ENCODE results near the gene NHLRC3. TPM values are rescaled to one million over a fixed set of nuclear protein-coding genes. Genes with fewer than 3 reads are reported as not detected.

Gene NHLRC3
- total RNA-seq, 1 donor from 2014 or later, result 23.5 TPM

DNA sequence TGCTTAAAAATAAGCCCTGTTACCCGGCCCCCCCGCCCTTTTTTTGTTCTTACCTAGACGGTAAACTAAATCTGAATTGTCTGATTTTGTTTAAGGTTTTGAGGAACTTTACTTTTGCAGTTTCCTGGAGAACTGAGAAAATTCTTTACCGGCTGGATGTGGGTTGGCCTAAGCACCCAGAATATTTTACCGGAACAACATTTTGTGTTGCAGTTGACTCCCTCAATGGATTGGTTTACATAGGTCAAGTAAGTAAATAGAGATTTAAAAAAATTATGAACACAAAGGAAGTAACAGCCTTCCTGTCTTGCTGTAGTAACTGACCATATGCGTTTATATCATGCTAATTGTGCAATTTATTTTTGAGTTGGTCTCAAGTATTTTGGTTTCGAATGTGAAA is 785 bp downstream of the NHLRC3 start:
- no peaks in the 10 kb centered on the region for H3K27me3 Mint-ChIP-seq (ENCODE audit: unreplicated experiment)
- peak overlapping the region; percentile 95 for H3K27ac Mint-ChIP-seq (ENCODE audit: unreplicated experiment)
- TF ChIP-seq CTCF (IDR thresholded peaks at IDR 0.05), result no peak
- peaks cover 4% of the 10 kb centered on the region for H3K36me3 Mint-ChIP-seq (ENCODE audit: unreplicated experiment)
- H3K4me3 Mint-ChIP-seq (ENCODE audit: unreplicated experiment), result peak overlapping the region; percentile 93
- no peak for DNase-seq (ENCODE audit: extremely low spot score, unreplicated experiment)
- no peaks in the 10 kb centered on the region for H3K9me3 Mint-ChIP-seq (ENCODE audit: unreplicated experiment)
- peaks cover 49% of the 10 kb centered on the region for H3K4me1 Mint-ChIP-seq (ENCODE audit: unreplicated experiment)

- Mint-ChIP-seq H3K9me3 (ENCODE audit: unreplicated experiment) (no peaks in the 10 kb centered on the region), H3K4me1 (ENCODE audit: unreplicated experiment) (peaks cover 37% of the 10 kb centered on the region), H3K27ac (ENCODE audit: unreplicated experiment) (no peak overlapping the region), H3K4me3 (ENCODE audit: unreplicated experiment) (peak overlapping the region; percentile 27), H3K36me3 (ENCODE audit: unreplicated experiment) (peaks cover 4% of the 10 kb centered on the region), H3K27me3 (ENCODE audit: unreplicated experiment) (no peaks in the 10 kb centered on the region)
- DNase-seq (ENCODE audit: extremely low spot score, unreplicated experiment), result no peak
- no peak for TF ChIP-seq CTCF (IDR thresholded peaks at IDR 0.05)
Observed at GRCh38 chr13:39040206-39040605, 1.9 kb downstream of the NHLRC3 start.

- Mint-ChIP-seq H3K4me1 (ENCODE audit: unreplicated experiment) (peaks cover 13% of the 10 kb centered on the region), H3K4me3 (ENCODE audit: unreplicated experiment) (no peak overlapping the region), H3K27ac (ENCODE audit: unreplicated experiment) (no peak overlapping the region), H3K36me3 (ENCODE audit: unreplicated experiment) (peaks cover 13% of the 10 kb centered on the region), H3K27me3 (ENCODE audit: unreplicated experiment) (no peaks in the 10 kb centered on the region), H3K9me3 (ENCODE audit: unreplicated experiment) (no peaks in the 10 kb centered on the region)
- no peak for DNase-seq (ENCODE audit: extremely low spot score, unreplicated experiment)
- TF ChIP-seq CTCF (IDR thresholded peaks at IDR 0.05), result no peak
Observed at GRCh38 chr13:39044536-39044935, 6.3 kb downstream of the NHLRC3 start.

DNA sequence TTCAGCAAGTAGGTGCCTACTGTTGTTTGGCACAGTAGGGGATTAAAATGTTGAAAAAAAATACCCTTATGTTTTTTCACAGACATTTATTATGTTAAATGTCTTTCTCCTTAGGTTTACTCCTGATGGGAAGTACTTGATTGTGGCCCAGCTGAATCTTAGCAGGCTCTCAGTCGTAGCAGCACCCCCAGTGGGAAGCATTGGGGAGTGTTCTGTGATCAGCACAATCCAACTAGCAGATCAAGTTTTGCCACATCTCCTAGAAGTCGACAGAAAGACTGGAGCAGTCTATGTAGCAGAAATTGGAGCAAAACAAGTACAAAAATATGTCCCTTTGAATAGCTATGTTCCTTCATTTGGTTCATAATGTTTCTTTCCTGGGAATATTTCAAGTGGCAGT is 9.3 kb downstream of the NHLRC3 start:
- Mint-ChIP-seq H3K4me1 (ENCODE audit: unreplicated experiment) (peaks cover 2% of the 10 kb centered on the region), H3K27me3 (ENCODE audit: unreplicated experiment) (no peaks in the 10 kb centered on the region), H3K27ac (ENCODE audit: unreplicated experiment) (no peak overlapping the region), H3K36me3 (ENCODE audit: unreplicated experiment) (peaks cover 12% of the 10 kb centered on the region), H3K4me3 (ENCODE audit: unreplicated experiment) (no peak overlapping the region), H3K9me3 (ENCODE audit: unreplicated experiment) (no peaks in the 10 kb centered on the region)
- no peak for TF ChIP-seq CTCF (IDR thresholded peaks at IDR 0.05)
- no peak for DNase-seq (ENCODE audit: extremely low spot score, unreplicated experiment)

- Mint-ChIP-seq H3K9me3 (ENCODE audit: unreplicated experiment) (no peaks in the 10 kb centered on the region), H3K36me3 (ENCODE audit: unreplicated experiment) (peaks cover 15% of the 10 kb centered on the region), H3K4me3 (ENCODE audit: unreplicated experiment) (no peak overlapping the region), H3K4me1 (ENCODE audit: unreplicated experiment) (peaks cover 2% of the 10 kb centered on the region), H3K27me3 (ENCODE audit: unreplicated experiment) (no peaks in the 10 kb centered on the region), H3K27ac (ENCODE audit: unreplicated experiment) (no peak overlapping the region)
- no peak for TF ChIP-seq CTCF (IDR thresholded peaks at IDR 0.05)
- no peak for DNase-seq (ENCODE audit: extremely low spot score, unreplicated experiment)
Observed at GRCh38 chr13:39048806-39049205, 10.6 kb downstream of the NHLRC3 start.

Data from osteocyte (in vitro differentiated cells).